Smooth muscle cell (in vitro differentiated cells): ENCODE results near the gene KSR2. TPM values are rescaled to one million over a fixed set of nuclear protein-coding genes. Genes with fewer than 3 reads are reported as not detected.

ENCODE experiments used
- DNase-seq: peaks from one replicate; lab custom pipeline; 2025; ENCODE audit not compliant: unreplicated experiment; lab: John Stamatoyannopoulos, UW
- H2AFZ ChIP-seq: fragments of 200-600 bp; sonication (generic); 2 replicates; pipeline ENCODE4 v1.6.0; 2016; ENCODE audit warnings: antibody characterized with exemption, low read depth, mild to moderate bottlenecking
- H3F3A ChIP-seq: fragments of 200-600 bp; sonication (generic); 2 replicates; pipeline ENCODE4 v1.6.0; 2017; ENCODE audit warnings: antibody characterized with exemption, low read depth
- H3K27ac ChIP-seq: fragments of 200-600 bp; sonication (generic); 2 replicates; pipeline ENCODE4 v1.5.1; 2016; ENCODE audit warnings: low read depth, mild to moderate bottlenecking
- H3K27me3 ChIP-seq: fragments of 200-600 bp; sonication (generic); 2 replicates; pipeline ENCODE4 v1.6.1; 2016; ENCODE audit warnings: low read depth, mild to moderate bottlenecking
- H3K36me3 ChIP-seq: fragments of 200-600 bp; sonication (generic); 2 replicates; pipeline ENCODE4 v1.5.1; 2016; ENCODE audit warnings: low read depth
- H3K4me1 ChIP-seq: fragments of 200-600 bp; sonication (generic); 2 replicates; pipeline ENCODE4 v1.5.1; 2016; ENCODE audit warnings: low read depth
- H3K4me2 ChIP-seq: fragments of 200-600 bp; sonication (generic); 2 replicates; pipeline ENCODE4 v1.6.0; 2016; ENCODE audit warnings: mild to moderate bottlenecking
- H3K4me3 ChIP-seq: fragments of 200-600 bp; sonication (generic); 2 replicates; pipeline ENCODE4 v1.5.1; 2016; ENCODE audit warnings: mild to moderate bottlenecking
- H3K79me2 ChIP-seq: fragments of 200-600 bp; sonication (generic); 2 replicates; pipeline ENCODE4 v1.6.0; 2016; ENCODE audit warnings: low read depth, mild to moderate bottlenecking
- H3K9ac ChIP-seq: fragments of 200-600 bp; sonication (generic); 2 replicates; pipeline ENCODE4 v1.6.0; 2016; ENCODE audit warnings: low read depth
- H3K9me3 ChIP-seq: fragments of 200-600 bp; sonication (generic); replicated peaks from 2 replicates; pipeline ENCODE4 v1.5.1; 2016; ENCODE audit warnings: low read depth
- H4K20me1 ChIP-seq: fragments of 200-600 bp; sonication (generic); 2 replicates; pipeline ENCODE4 v1.6.0; 2016; ENCODE audit warnings: low read depth
- CTCF ChIP-seq: fragments of 200-600 bp; sonication (generic); IDR thresholded peaks from 2 replicates; pipeline ENCODE4 v1.5.1; 2017; ENCODE audit warnings: borderline replicate concordance, mild to moderate bottlenecking, antibody characterized with exemption; ENCODE audit not compliant: insufficient read depth, poor library complexity, severe bottlenecking
- WGBS: methylation state at CpG from one replicate; pipeline ENCODE4 v1.1.7; 2016; ENCODE audit warnings: low lambda C conversion rate; 5-methylcytosine and 5-hydroxymethylcytosine counted together
- polyA plus RNA-seq: library from polyadenylated mRNA; unstranded; fragments of >200 nt; fragmentation: Nextera tagmentation; extraction: Ambion mirVana; gene quantifications from 2 replicates; pipeline ENCODE4 v1.2.1, GENCODE V29; 2016
- total RNA-seq: library from RNA; depleted of rRNA; stranded (reverse); fragments of >200 nt; gene quantifications from 2 replicates; pipeline ENCODE4 v1.2.3, GENCODE V29; 2014

KSR2 gene
- total and polyA plus RNA-seq, 2 experiments from 2014 or later = 0.04 TPM; not detected in 1

DNA sequence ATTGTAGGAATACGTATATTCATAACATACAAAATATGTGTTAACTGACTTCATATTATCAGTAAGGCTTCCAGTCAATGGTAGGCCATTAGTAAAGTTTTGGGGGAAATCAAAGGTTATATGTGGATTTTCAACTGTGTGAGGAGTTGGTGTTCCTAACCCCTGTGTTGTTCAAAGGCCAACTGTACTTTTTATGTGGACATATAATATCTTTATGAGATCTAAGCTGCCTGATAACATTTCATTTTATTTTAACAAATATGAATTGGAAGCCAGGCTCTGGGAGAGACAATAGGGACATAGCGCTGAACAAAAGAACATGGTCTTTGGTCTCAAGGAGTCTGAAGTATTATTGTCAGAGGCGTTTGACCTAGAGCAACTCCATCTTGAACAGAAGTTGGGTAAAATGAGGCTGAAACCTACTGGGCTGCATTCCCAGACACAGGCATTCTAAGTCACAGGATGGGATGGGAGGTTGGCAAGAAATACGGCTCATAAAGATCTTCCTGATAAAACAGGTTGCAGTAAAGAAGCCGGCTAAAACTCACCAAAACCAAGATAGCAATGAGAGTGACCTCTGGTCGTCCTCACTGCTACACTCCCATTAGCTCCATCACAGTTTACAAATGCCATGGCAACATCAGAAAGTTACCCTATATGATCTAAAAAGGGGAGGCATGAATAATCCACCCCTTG lies 147.2 kb downstream of the KSR2 start:
- Histone ChIP-seq H3K4me3 (no peak overlapping the region), H3K27me3 (peaks cover 4% of the 10 kb centered on the region), H3K36me3 (no peaks in the 10 kb centered on the region), H3F3A (no peaks in the 10 kb centered on the region), H3K27ac (no peak overlapping the region), H3K9me3 (no peaks in the 10 kb centered on the region), H3K4me2 (no peak overlapping the region), H3K4me1 (peaks cover 7% of the 10 kb centered on the region), H3K79me2 (no peaks in the 10 kb centered on the region), H2AFZ (no peak overlapping the region), H3K9ac (no peak overlapping the region), H4K20me1 (no peaks in the 10 kb centered on the region)
- DNase-seq = no peak
- TF ChIP-seq CTCF = no peak
- 78% methylated on average over 6 of the region's 6 CpGs for WGBS

DNA sequence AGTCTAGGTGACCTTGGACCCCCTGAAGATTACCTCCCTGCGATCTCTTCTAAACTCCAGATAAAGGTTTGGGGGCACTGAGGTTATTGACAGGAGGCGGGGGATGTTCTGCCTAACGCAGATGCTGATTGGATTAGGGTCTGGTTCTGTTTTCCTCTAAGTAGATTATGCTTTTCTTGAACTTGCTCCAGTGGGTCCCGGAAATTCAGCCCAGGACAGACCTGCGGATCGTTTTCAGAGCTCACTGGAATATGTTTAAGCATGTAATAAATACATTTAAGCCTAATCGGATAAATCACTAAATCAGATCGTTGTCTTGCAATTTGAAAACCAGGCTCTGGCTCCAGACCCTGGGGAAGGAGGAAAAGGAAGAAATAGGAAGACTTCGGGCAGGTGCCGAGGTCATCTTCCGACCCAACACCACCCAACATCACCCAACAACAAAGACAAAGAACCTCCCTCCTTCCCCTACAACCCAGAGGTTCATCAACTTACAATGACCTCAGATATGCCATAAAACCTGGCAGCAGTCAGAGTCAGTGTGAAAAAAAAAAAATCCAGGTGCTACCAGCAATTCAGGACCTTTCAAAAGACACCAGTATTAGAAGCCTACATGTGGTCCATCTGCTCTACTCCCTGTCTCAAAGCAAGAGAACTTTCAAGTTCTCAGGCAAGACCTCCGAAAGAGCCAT lies 148.4 kb downstream of the KSR2 start:
- Histone ChIP-seq H3K4me2 (no peak overlapping the region), H3K79me2 (no peaks in the 10 kb centered on the region), H3F3A (no peaks in the 10 kb centered on the region), H2AFZ (no peak overlapping the region), H3K9ac (no peak overlapping the region), H3K9me3 (no peaks in the 10 kb centered on the region), H3K27me3 (peaks cover 4% of the 10 kb centered on the region), H4K20me1 (no peaks in the 10 kb centered on the region), H3K4me1 (peaks cover 7% of the 10 kb centered on the region), H3K4me3 (no peak overlapping the region), H3K27ac (no peak overlapping the region), H3K36me3 (no peaks in the 10 kb centered on the region)
- TF ChIP-seq CTCF = no peak
- no peak for DNase-seq
- 91% methylated on average over 12 of the region's 12 CpGs for WGBS

DNA sequence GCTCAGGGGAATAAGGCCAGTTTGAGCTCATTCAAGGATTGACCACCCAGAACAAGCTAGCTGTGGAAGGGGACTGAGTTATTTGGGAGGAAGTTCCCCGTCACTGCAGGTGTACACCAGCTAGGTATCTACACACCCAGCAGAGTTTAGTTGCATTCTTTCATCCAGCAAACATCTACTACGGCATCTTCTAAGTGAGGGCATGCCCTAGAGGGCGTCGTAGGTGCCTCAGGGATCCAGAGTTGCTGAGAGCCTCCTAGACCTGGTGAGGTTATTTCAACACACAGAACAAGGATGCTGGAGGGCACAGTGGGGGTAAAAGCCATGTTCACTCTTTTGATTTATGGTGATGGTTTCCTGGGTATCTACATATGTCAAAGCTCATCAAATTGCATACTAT lies 149.6 kb downstream of the KSR2 start:
- H4K20me1 ChIP-seq = no peaks in the 10 kb centered on the region
- H3K9ac ChIP-seq = no peak overlapping the region
- H3K27ac ChIP-seq = no peak overlapping the region
- TF ChIP-seq CTCF = no peak
- no peak overlapping the region for H3K4me3 ChIP-seq
- H3K4me1 ChIP-seq = peaks cover 7% of the 10 kb centered on the region
- WGBS = 57% methylated on average over 4 of the region's 4 CpGs
- no peaks in the 10 kb centered on the region for H3K36me3 ChIP-seq
- H2AFZ ChIP-seq = no peak overlapping the region
- no peaks in the 10 kb centered on the region for H3K9me3 ChIP-seq
- H3F3A ChIP-seq = no peaks in the 10 kb centered on the region
- H3K4me2 ChIP-seq = no peak overlapping the region
- H3K27me3 ChIP-seq = peaks cover 4% of the 10 kb centered on the region
- DNase-seq = no peak
- H3K79me2 ChIP-seq = no peaks in the 10 kb centered on the region
